ENCODE measurements around the gene SCYGR2. TPM values are rescaled to one million over a fixed set of nuclear protein-coding genes. Genes with fewer than 3 reads are reported as not detected.

SCYGR2 gene
- total RNA-seq, 4 donors from 2014 or later, result not detected

- no peak overlapping the region for H3K4me3 ChIP-seq
- H3K36me3 ChIP-seq, result no peaks in the 10 kb centered on the region
- TF ChIP-seq POLR2A (IDR thresholded peaks at IDR 0.05) (no peak), CTCF (IDR thresholded peaks at IDR 0.05) (no peak)
- H3K9me3 ChIP-seq, result no peaks in the 10 kb centered on the region
- intact Hi-C loops (cut with DNase I; ENCODE audit: low total_unique reads), result no loop called here
- no peaks in the 10 kb centered on the region for H3K4me1 ChIP-seq
- DNase-seq, result no peak
- no peak overlapping the region for H3K27ac ChIP-seq
- H3K27me3 ChIP-seq, result no peaks in the 10 kb centered on the region
These were observed 695 bp upstream of the SCYGR2 start for GRCh38 chr2:227597998-227598397.

- Histone ChIP-seq H3K27ac (no peak overlapping the region), H3K4me1 (no peaks in the 10 kb centered on the region), H3K4me3 (no peak overlapping the region), H3K36me3 (no peaks in the 10 kb centered on the region), H3K9me3 (no peaks in the 10 kb centered on the region), H3K27me3 (no peaks in the 10 kb centered on the region)
- DNase-seq, result no peak
- TF ChIP-seq POLR2A (IDR thresholded peaks at IDR 0.05) (no peak), CTCF (IDR thresholded peaks at IDR 0.05) (no peak)
- intact Hi-C loops (cut with DNase I; ENCODE audit: low total_unique reads), result no loop called here
These were observed 3.7 kb downstream of the SCYGR2 start for GRCh38 chr2:227602358-227602757.

- Histone ChIP-seq H3K9me3 (no peaks in the 10 kb centered on the region), H3K27me3 (no peaks in the 10 kb centered on the region), H3K27ac (no peak overlapping the region), H3K36me3 (no peaks in the 10 kb centered on the region), H3K4me1 (no peaks in the 10 kb centered on the region), H3K4me3 (no peak overlapping the region)
- intact Hi-C loops (cut with DNase I; ENCODE audit: low total_unique reads), result no loop called here
- DNase-seq, result no peak
- no peak for TF ChIP-seq CTCF (IDR thresholded peaks at IDR 0.05)
These were observed 7.8 kb downstream of the SCYGR2 start for GRCh38 chr2:227606476-227606875.

- Histone ChIP-seq H3K4me3 (no peak overlapping the region), H3K27ac (no peak overlapping the region), H3K27me3 (no peaks in the 10 kb centered on the region), H3K36me3 (no peaks in the 10 kb centered on the region), H3K9me3 (no peaks in the 10 kb centered on the region), H3K4me1 (no peaks in the 10 kb centered on the region)
- TF ChIP-seq POLR2A (IDR thresholded peaks at IDR 0.05) (no peak), CTCF (IDR thresholded peaks at IDR 0.05) (no peak)
- DNase-seq, result no peak
- intact Hi-C loops (cut with DNase I; ENCODE audit: low total_unique reads), result no loop called here
These were observed 9.2 kb downstream of the SCYGR2 start for GRCh38 chr2:227607941-227608340.

GRCh38 chr2:227608561-227609338 is 10.1 kb downstream of the SCYGR2 start:
- Histone ChIP-seq H3K9me3 (no peaks in the 10 kb centered on the region), H3K27me3 (no peaks in the 10 kb centered on the region), H3K4me1 (no peaks in the 10 kb centered on the region), H3K4me3 (no peak overlapping the region), H3K27ac (no peak overlapping the region), H3K36me3 (no peaks in the 10 kb centered on the region)
- intact Hi-C loops (cut with DNase I; ENCODE audit: low total_unique reads), result no loop called here
- no peak for DNase-seq
- TF ChIP-seq CTCF (IDR thresholded peaks at IDR 0.05) (no peak), POLR2A (IDR thresholded peaks at IDR 0.05) (no peak)

All from uterus (tissue), 4 donors.